ENCODE results near the gene STK39. TPM values are rescaled to one million over a fixed set of nuclear protein-coding genes. Genes with fewer than 3 reads are reported as not detected.

STK39 gene
- total and polyA plus RNA-seq, 2 experiments from 2014 or later = 32.7 to 51.7 TPM

DNA sequence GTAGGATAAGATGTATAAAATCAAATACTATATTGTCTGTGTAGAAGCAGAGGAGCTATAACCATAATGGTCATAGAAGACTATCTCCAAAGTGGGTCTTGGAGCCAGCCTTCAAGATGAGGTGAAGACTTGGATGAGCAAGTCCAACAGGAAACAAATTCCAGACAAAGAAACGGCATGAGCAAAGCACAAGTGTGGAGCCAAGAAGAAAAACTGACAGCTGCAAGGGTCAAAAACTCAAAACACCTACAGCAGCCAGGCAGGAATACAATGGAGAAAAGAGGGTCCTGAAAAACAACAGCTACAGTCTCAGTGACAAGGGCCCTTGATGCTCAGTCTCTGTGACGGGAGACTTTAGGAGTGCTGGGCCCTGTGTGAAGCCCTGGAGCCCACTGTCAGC lies 102.4 kb downstream of the STK39 start:
- TF ChIP-seq CTCF (IDR thresholded peaks at IDR 0.05; ENCODE audit: low read depth, low read length) = no peak
- peaks cover 31% of the 10 kb centered on the region for H3K4me1 ChIP-seq (ENCODE audit: low read depth)
- peaks cover 5% of the 10 kb centered on the region for H3K36me3 ChIP-seq
- H3K27me3 ChIP-seq = no peaks in the 10 kb centered on the region
- H3K9me3 ChIP-seq (ENCODE audit: low read depth) = no peaks in the 10 kb centered on the region
- peak in 1 of 2 donors; percentile 29 for DNase-seq (ENCODE audit: low read depth in 1 of 2, low spot score in 1 of 2)
- peak overlapping the region; percentile 85 for H3K27ac ChIP-seq
- H3K4me3 ChIP-seq = no peak overlapping the region

- Histone ChIP-seq H3K9me3 (ENCODE audit: low read depth) (no peaks in the 10 kb centered on the region), H3K27ac (no peak overlapping the region), H3K4me1 (ENCODE audit: low read depth) (peaks cover 24% of the 10 kb centered on the region), H3K27me3 (no peaks in the 10 kb centered on the region), H3K4me3 (no peak overlapping the region), H3K36me3 (peaks cover 10% of the 10 kb centered on the region)
- DNase-seq (ENCODE audit: low read depth in 1 of 2, low spot score in 1 of 2) = no peak
- TF ChIP-seq CTCF (IDR thresholded peaks at IDR 0.05; ENCODE audit: low read depth, low read length) = no peak
Observed at GRCh38 chr2:168143813-168144212, 103.6 kb downstream of the STK39 start.

DNA sequence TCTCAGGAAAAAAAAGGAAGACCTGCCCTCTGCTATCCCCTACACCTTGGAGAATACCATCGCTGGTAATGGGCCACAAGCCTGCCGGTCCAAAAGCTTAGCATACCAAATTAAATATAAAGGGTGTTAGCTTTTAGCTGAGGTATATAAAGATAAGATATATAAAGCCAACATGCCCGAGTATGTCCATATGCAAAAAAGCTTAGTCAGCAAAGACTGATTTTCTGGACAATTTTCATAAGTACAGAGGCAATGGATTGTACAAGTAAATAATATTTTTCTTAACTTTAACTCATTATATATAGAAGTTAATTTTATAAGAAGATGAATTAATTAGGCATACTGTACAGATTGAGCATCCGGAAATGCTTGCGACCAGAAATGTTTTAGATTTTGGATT lies 106.5 kb downstream of the STK39 start:
- Histone ChIP-seq H3K9me3 (ENCODE audit: low read depth) (no peaks in the 10 kb centered on the region), H3K4me1 (ENCODE audit: low read depth) (peaks cover 22% of the 10 kb centered on the region), H3K27me3 (no peaks in the 10 kb centered on the region), H3K27ac (no peak overlapping the region), H3K36me3 (peaks cover 12% of the 10 kb centered on the region), H3K4me3 (no peak overlapping the region)
- no peak for DNase-seq (ENCODE audit: low read depth in 1 of 2, low spot score in 1 of 2)
- TF ChIP-seq CTCF (IDR thresholded peaks at IDR 0.05; ENCODE audit: low read depth, low read length) = no peak

DNA sequence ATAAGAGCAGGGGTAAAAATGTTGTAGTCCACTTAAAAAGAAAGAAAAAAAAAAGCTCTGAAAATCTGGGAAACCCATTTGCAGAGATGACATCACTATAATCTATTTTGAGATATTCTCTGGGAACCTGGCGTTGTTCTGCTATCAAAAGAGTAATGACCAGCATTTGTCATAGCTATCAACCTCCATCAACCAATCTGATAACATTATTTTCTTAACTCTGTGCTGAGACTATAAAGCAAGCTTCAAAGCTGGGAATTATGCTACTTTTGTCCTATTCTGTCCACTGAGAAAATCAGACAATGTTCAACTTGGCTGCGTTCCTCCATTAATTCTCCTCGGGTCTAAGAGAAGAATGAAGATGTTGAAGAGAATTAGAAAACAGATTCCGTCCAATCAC lies 107.5 kb downstream of the STK39 start:
- Histone ChIP-seq H3K27me3 (no peaks in the 10 kb centered on the region), H3K4me1 (ENCODE audit: low read depth) (peaks cover 11% of the 10 kb centered on the region), H3K36me3 (peaks cover 12% of the 10 kb centered on the region), H3K9me3 (ENCODE audit: low read depth) (no peaks in the 10 kb centered on the region), H3K27ac (no peak overlapping the region), H3K4me3 (no peak overlapping the region)
- DNase-seq (ENCODE audit: low read depth in 1 of 2, low spot score in 1 of 2) = no peak
- no peak for TF ChIP-seq CTCF (IDR thresholded peaks at IDR 0.05; ENCODE audit: low read depth, low read length)

DNA sequence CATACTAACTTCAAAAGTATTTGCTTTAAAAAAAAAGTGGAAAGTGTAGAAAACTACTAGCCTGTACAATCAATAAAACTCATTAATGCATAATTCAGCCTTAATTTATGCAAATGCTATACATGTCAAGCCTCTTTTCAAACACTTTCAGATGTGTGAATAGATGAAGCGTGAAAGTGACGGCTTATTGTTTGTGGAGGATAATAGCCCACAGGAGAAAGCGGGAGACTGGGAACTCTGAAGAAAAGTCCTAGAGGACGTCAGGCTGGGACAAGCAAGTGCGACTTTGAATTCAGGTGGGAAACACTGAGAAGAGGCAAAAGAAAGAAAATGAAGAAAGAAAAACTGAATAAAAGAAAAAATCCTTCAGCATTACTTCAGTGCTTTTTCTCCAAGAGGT lies 108.5 kb downstream of the STK39 start:
- Histone ChIP-seq H3K9me3 (ENCODE audit: low read depth) (no peaks in the 10 kb centered on the region), H3K4me3 (no peak overlapping the region), H3K36me3 (peaks cover 12% of the 10 kb centered on the region), H3K27me3 (no peaks in the 10 kb centered on the region), H3K4me1 (ENCODE audit: low read depth) (peaks cover 9% of the 10 kb centered on the region), H3K27ac (no peak overlapping the region)
- TF ChIP-seq CTCF (IDR thresholded peaks at IDR 0.05; ENCODE audit: low read depth, low read length) = no peak
- no peak for DNase-seq (ENCODE audit: low read depth in 1 of 2, low spot score in 1 of 2)

DNA sequence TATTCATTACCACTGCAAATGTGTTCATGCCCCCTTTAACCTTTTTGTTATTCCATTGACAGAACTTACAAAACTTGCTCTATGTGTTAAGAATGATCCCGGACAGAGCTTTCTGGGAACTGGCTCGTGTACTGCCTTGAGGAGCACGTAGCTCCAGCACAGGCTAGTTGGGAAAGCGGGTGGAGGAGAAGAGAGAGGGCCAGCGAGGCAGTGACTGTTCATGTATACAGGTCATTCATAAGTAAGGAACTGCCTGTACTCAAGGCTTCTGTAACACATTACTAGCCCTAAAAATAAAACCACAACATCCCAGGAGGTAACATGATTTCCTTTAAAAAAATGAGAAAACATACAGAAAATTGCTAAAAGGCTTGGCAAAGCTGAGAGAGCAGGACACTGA lies 109.0 kb downstream of the STK39 start:
- DNase-seq (ENCODE audit: low read depth in 1 of 2, low spot score in 1 of 2) = no peak
- Histone ChIP-seq H3K9me3 (ENCODE audit: low read depth) (no peaks in the 10 kb centered on the region), H3K27ac (no peak overlapping the region), H3K4me1 (ENCODE audit: low read depth) (peaks cover 9% of the 10 kb centered on the region), H3K4me3 (no peak overlapping the region), H3K36me3 (peaks cover 12% of the 10 kb centered on the region), H3K27me3 (no peaks in the 10 kb centered on the region)
- TF ChIP-seq CTCF (IDR thresholded peaks at IDR 0.05; ENCODE audit: low read depth, low read length) = no peak

All from cardiac muscle cell (in vitro differentiated cells and primary cell).